Stimulated activated CD4-positive, alpha-beta T cell treated with anti-CD3 and anti-CD28 coated beads, TNF-alpha, amount 100 ng/mL, for 4 hours (primary cell): ENCODE data around the gene ENTREP1.
"Not testable (repeated sequence)": the region's sequence is repeated elsewhere in the genome, so short reads cannot be mapped to it uniquely, and the experiment has no call there.

Experiments
- DNase-seq, 3 experiments: peaks; one replicate each; pipeline ENCODE4 v3.0.0-alpha.2; 2020; ENCODE audit warnings: low read depth in 3 of 3

Gene ENTREP1, protein sequence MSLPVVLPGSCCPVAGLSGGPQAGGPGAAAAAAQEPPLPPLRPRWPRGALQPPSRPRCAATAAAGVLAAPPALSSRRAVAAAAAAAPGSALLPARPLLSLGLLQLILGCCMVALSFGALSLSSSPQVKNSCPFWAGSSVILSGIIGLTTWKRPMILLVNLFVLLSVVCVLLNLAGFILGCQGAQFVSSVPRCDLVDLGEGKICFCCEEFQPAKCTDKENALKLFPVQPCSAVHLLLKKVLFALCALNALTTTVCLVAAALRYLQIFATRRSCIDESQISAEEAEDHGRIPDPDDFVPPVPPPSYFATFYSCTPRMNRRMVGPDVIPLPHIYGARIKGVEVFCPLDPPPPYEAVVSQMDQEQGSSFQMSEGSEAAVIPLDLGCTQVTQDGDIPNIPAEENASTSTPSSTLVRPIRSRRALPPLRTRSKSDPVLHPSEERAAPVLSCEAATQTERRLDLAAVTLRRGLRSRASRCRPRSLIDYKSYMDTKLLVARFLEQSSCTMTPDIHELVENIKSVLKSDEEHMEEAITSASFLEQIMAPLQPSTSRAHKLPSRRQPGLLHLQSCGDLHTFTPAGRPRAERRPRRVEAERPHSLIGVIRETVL

DNA sequence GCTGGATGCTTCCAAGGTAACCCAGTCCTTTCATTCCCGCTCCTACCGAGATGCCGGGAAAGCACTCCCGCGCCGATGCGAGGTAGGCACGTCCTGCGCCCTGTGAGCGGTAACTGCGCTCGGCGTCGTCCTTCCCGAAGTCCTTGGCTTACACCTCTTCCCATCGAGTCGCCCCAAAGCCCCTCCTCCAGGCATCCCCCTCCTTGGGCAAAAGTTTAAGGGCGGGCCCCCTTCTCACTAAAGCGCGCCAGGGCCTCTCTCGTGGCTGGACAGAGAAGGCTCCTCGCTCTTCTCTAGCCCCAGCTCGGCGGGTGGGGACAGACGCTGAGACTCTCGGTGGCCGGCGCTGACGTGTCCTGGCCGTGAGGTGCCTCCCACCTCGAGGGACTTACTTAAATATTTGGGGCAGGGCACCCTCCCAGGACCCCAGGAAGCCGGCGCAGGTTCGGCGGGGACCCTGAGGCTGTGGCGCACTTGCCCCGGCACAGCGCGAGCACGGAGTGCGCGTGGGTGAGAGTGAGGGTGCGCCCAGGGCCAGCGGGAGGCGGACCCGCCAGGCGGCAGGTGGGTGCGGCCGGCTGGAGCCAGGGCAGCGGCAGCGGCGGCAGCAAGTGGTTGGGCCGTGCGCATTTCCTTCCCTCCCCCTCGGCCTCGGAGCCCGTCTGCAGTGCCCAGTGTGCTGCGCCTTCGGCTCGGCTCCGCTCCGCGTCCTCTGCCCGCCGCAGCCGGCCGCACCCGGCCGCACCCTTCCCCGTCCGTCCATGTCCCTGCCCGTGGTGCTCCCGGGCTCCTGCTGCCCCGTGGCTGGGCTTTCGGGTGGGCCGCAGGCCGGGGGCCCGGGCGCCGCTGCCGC is at the start of gene ENTREP1:
Gene ENTREP1, plus strand, starts transcription at position 667 of the 853 bp plus-strand sequence. Its CDS starts 95 bp downstream, at position 762.
- no peak for DNase-seq

DNA sequence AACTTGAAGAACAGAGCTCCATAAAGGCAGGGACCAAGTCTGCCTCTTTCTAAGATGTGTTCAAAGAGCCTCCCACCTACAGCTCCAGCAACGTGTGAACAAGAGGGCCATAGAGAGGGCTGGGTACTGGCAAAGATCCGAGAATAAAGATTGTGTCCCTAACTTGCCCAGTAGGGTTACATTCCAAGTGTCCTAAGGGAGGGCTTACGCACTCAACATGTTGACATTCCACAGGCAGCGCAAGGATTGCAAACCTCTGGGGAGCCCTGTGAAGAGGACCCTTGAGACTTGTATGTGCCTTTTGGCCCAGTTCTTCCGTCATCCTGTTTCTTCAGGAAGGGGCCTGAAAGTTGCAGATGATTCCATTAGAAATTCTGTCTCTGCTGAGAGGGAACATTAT is 48.2 kb upstream of the ENTREP1 start:
- no peak for DNase-seq

DNA sequence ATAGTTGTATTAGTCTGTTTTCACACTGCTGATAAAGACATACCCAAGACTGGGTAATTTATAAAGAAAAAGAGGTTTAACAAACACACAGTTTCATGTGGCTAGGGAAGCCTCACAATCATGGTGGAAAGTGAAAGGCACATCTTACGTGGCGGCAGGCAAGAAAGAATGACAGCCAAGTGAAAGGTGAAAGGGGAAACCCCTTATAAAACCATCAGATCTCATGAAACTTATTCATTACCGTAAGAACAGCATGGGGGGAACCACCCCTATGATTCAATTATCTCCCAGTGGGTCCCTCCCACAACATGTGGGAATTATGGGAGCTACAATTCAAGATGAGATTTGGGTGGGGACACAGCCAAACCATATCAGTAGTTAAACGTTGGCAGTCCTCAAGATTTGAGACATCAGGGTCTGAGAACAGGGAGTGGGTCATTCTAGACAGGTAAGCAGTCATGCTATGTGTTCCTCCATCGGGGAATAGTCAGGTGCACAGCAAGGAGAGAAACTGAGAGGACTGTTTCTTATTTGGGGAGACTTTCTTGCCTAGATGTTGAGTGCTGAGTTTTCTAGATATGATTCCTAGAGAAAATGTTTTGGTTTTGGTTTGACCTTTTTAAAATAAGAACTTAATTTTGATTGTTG is 45.8 kb upstream of the ENTREP1 start:
- no peak for DNase-seq

DNA sequence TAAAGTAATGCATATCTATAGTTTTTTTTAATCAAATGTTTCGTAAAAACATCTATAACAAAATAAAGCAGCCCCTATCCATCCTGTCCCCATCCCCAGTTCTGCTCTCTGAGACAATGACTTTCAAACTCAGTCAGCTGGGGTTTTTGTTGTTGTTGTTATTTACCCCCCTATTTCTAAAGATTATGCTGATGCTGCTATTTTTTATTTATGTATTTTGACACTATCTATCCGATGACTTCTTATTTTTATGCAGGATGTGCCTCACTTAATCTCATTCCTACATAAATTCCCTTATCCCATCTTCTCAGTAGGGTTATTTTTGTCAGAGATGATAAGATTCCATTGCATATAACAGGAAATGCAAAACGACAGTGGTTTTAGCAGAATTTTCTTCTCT is 45.3 kb upstream of the ENTREP1 start:
- DNase-seq: no peak

DNA sequence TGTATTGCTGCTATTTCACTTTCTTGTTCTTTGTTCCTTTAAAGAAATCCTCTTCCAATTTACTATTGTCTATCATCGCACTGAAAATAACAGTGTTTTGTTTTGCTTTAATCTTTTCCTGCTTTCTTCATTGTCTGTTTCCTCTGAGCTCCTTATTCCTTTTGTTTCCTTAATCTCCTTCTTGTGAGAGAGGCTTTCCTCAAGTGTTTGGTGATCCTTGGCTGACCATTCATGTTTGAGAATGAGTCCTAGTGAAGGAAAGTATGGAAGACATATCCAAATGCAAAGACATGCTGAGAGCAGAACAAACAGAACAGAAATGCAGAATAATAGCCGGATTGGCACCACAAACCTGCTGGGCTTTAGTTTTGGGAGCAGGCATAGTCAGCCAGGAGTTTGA is 42.0 kb upstream of the ENTREP1 start:
- DNase-seq: no peak

DNA sequence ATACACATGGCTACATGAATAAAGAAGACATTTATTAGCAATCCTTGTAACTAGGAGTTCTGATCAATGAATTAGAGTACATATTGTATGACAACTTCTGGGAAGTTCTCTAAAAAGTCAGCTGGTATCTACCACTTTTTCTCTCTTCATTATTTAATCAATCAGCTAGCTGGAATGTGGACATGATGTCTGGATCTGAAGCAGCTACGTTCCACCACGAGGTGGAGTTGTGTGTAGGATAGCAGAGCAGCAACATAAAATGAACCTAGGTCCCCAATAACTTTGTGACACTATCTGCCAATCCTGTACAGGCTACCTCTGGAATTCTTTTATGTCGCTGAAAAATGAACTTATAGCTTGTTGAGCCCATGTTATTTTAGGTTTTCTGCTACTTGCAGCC is 32.9 kb upstream of the ENTREP1 start:
- DNase-seq: no peak

DNA sequence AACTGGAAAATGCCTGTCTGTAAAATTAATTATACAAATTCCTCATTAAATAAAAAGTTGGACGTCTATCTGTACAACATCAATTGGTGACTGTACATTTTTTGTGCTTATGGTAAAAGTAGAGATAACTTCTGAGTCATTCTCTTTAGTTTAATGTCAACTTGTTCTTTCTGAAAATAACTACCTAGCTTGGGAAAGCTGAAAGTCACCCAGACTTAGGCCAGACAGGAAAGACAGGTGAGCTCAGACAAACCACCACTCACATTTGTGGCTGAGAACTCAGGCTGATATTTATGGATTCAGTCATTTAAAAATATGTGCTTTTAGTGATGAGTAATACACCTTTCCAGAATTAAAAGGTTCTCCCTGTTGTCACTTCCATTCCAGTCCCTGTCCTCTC is 31.9 kb upstream of the ENTREP1 start:
- no peak for DNase-seq

DNA sequence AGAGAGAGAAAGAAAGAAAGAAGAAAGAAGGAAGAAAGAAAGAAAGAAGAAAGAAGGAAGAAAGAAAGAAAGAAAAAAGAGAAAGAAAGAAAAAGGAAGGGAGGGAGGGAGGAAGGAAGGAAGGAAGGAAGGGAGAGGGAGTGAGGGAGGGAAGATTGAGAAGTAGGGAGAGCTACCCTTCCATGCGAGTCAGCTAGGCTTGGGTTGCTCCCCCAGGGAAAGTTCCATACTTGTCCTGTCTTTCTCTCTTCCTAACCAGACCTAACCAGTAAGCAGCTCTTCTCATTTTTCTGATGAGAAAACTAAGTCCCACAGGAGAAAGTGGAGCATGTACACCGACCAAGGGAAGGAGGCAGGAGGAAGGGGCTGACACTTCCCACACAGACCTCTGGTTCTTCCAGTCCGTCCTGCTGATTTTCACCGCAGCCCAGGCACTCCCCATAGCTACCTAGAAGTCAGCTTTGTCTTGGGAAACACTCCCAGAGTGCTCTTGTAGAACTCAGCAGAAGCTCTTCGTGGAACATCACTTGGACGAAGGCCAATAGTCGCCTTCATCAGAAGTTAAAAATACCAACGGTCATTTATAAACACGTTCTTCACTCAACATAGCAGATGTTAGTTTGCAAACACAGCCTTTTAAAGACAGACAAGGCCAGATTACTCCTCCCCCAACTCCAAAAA is 29.0 kb upstream of the ENTREP1 start:
- no peak for DNase-seq

DNA sequence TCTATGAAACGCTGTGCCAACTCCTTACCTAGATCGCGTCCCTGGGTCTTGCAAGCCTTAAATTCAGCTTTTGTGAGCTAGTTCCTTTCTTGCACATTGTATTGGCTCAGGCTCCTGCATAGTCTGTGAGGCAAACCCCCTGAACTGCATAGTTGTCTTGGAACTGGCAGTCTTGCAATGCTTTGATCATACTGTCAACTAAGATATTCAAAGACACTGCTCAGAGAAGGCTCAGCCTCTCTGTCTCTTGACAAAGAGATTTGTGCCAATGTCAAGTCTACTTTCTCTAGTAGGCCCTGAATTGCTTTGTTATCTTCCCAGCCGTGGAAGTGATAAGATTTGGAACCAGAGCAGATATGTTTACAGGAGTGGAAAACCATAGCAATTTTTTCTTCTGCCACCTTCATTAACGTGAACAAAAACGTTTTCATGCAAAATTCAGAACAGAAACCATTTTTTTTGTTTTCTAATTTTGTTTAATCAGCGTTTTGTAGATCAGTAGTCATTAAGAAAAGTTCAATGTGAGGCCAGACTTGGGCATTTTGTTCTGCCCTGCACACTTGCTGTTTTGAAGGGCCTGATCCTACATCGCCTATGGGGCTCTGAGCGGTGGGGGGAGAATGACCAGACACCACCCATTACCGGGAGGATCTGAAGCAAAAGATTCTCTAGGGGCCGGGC is 27.6 kb upstream of the ENTREP1 start:
- no peak for DNase-seq

DNA sequence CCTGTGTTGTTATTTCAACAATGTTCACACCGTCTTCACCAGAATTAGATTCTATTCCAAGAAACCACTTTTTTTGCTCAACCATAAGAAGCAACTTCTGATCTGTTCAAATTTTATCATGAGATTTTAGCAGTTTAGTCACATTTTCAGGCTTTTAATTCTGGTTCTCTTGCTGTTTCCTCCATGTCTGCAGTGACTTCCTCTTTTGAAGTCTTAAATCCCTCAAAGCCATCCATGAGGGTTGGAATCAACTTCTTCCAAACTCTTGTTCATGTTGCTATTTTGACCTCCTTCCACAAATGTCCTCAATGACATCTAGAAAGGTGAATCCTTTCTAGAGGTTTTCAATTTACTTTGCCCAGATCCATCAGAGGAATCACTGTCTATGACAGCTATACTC is 25.7 kb upstream of the ENTREP1 start:
- DNase-seq: no peak

DNA sequence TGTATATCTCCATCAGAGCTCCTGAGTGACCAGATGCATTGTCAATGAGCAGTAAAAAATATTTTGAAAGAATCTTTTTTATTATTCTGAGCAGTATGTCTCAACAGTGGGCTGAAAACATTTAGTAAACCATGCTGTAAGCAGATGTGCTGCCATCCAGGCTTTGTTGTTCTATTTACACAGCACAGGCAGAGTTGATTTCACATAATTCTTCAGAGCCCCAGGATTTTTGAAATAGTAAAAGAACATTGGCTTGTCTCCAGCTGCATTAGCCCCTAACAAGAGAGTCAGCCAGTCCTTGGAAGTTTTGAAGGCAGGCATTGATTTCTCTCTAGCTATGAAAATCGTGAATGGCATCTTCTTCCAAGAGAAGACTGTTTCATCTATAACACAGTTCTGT is 25.2 kb upstream of the ENTREP1 start:
- no peak for DNase-seq

DNA sequence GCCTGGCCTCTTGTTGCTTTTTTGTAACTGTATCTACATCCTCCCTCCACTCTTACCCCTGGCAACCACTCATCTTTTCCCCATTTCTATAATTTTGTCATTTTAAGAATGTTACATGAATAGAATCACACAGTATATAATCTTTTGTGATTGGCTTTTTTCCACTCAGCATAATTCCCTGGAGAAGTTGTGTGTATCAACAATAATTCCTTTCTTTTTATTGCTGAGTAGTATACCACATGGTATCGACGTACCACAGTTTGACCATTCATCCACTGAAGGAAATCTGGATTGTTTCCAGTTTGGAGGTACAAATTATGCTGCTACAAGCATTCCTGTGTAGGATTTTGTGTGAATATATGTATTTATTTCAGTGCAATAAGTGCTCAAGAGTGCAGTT is 21.7 kb upstream of the ENTREP1 start:
- no peak for DNase-seq

DNA sequence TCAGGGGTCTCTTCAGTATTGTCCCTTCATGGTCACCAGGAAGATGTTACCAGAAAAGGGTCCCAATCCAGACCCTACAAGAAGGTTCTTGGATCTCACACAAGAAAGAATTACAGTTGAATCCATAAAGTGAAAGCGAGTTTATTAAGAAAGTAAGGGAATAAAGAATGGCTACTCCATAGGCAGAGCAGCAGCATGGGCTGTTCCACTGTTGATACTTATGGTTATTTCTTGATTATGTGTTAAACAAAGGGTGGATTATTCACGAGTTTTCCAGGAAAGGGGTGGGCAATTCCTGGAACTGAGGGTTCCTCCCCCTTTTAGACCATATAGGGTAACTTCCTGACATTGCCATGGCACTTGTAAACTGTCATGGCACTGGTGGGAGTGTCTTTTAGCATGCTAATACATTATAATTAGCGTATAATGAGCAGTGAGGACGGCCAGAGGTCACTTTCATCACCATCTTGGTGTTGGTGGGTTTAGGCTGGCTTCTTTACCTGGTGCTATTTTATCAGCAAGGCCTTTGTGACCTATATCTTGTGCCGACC is 18.0 kb upstream of the ENTREP1 start:
- not testable (repeated sequence) for DNase-seq

DNA sequence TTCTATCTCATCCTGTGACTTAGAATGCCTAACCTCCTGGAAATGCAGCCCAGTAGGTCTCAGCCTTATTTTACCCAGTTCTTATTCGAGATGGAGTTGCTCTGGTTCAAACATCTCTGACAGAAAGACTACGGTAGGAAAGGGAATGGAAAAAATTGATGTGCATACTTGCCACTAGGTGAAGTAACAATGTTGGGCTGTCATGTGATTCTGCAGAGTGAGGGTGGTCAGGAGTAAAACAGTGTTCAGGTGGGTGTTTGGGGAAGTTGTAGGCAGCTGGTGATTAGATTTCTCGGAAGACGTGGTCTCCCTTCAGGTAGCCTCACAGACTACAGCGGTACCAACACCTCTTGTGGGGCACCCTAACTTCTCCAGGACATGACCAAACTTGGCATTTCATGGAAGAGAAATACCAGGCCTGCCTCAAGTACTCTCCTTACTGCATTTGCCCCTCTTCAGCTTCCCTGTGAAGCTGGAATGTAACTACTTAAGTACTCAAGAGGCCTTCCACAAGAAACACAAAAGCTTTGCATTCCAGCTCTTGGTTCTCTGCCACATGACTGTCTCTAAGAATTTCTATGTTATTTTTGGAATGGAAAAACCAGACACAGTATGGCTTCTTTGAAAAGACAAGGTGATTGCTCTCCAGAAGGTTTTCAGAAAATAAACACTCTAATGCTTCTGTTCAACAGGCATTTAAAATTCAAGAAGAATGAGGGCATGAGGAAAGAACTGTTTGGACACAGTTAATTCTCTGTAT is 17.4 kb upstream of the ENTREP1 start:
- no peak for DNase-seq

DNA sequence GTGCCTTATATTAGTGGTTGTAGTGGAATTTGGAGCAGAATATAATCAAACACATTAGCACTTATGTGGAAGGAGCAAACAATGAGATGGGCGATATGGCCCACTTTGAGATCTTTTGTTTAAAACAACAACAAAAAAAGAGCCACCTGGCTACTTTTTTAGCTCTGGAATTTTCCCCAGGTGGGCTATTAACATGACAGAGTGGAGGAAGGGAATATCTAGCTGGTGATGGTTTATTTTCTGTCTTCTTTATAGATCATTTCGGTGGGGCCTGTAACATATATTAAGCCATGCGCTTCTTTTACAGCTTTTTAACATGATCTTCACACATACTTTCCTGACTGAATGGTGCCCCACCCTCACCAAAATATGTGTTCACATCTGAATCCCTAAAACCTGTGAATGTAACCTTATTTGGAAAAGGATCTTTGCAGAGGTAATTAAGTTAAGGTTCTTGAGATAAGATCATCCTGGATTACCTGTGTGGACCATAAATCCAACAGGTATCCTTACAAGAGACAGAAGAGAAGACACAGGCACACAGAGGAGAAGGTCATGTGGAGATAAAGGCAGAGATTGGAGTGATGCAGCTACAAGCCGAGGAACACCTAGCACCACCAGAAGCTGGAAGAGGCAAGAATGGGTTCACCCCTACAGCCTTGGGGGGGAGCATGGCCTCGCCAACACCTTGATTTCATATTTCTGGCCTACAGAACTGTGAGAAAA is 16.6 kb upstream of the ENTREP1 start:
- DNase-seq: no peak

DNA sequence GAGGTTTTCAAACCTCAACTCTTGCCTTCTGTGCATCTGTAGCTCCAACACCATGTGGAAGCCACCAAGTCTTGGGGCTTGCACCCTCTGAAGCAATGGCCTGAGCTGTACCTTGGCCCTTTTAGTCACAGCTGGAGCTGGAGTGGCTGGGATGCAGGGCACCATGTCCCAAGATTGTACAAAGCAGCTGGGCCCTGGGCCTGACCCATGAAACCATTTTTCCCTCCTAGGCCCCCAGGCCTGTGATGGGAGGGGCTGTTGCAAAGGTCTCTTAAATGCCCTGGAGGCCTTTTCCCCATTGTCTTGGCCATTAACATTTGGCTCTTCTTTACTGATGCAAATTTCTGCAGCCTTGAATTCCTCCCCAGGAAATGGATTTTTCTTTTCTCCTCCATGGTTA is 11.8 kb upstream of the ENTREP1 start:
- no peak for DNase-seq

DNA sequence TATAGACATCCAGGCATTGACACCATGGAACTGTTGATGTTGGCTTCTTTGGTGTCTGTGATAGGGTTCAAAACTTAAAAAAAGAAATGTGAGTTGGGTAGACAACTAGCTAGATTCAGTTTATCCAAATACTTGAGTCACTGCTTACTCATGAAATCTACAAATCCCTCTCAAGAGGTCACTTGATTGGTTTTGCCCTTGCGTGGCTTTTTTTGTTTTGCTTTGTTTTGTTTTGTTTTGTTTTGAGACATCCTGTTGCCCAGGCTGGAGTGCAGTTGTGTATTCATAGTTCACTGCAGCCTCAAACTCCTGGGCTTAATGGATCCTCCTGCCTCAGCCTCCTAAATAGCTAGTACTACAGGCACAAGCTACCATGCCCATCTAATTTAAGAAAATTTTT is 10.5 kb upstream of the ENTREP1 start:
- DNase-seq: no peak

DNA sequence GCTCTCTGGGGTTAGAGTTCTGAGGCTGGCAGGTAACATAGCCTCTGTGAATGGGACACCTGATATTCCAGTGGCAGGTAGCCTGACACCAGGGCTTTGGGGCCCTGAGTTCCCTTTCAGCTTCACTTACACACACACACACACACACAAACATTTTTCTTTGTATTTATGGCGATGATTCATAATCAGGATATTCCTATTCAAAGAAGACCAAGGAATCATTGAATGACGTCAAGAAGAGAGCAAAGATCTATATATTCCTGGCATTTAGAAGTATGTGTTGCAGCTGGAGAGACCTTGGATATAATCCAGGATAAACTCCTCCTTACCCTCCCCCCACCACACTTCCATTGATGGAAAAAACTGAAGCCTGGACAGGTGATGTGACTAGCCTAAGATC is 7.9 kb upstream of the ENTREP1 start:
- no peak for DNase-seq

DNA sequence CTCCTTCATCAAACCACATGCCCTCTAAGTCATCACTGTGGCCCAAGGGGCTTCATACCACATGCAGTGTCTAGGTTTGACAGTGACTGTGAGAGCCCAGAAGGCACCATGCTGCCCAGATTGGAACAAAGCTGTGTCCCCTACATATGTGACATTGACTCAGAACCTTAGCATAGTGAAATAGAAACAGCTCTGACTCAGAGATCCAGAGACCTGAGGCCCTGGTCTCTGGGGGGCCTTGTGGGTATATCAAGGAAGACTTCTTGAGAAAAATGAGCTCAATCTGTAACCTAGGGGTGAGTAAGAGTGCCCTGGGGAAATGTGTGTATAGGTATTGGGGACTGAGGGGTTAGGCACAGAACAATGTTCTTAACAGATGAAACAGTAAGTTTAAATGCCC is 7.1 kb upstream of the ENTREP1 start:
- DNase-seq: no peak
